Tibial artery (tissue), 4 donors: ENCODE measurements around the gene TEX50.
"Not testable (repeated sequence)": the region's sequence is repeated elsewhere in the genome, so short reads cannot be mapped to it uniquely, and the experiment has no call there.

Experiments used
- DNase-seq, 2 donors: peaks; one replicate each; pipeline ENCODE4 v3.0.0-alpha.2; 2019
- H3K27ac ChIP-seq, 2 donors: fragments of 200-600 bp; sonication (generic) in 1 of 2; 1 replicate in 1 of 2; 2 replicates in 1 of 2; pipeline ENCODE4 v1.5.1; 2018 to 2019; ENCODE audit warnings: mild to moderate bottlenecking in 1 of 2
- H3K27me3 ChIP-seq, 2 donors: fragments of 200-600 bp; sonication (generic) in 1 of 2; one replicate each; pipeline versions ENCODE4 v1.5.1 to v1.6.0; 2016 to 2019
- H3K36me3 ChIP-seq, 3 donors: fragments of 200-600 bp; sonication (generic) in 2 of 3; one replicate each; pipeline ENCODE4 v1.5.1; 2016 to 2019; ENCODE audit warnings: mild to moderate bottlenecking in 2 of 3
- H3K4me1 ChIP-seq, 4 donors: fragments of 200-600 bp; sonication (generic) in 2 of 4; 1 replicate in 3 of 4; 2 replicates in 1 of 4; pipeline ENCODE4 v1.5.1; 2016 to 2019
- H3K4me3 ChIP-seq, 2 donors: fragments of 200-600 bp; sonication (generic) in 1 of 2; 1 replicate in 1 of 2; 2 replicates in 1 of 2; pipeline ENCODE4 v1.5.1; 2018 to 2019; ENCODE audit warnings: mild to moderate bottlenecking in 2 of 2
- H3K9me3 ChIP-seq, 3 donors: fragments of 200-600 bp; sonication (generic) in 1 of 3; one replicate each; pipeline ENCODE4 v1.5.1; 2016 to 2019
- intact Hi-C: fragments of 100-400 bp; cut with DNase I; formaldehyde crosslinking; loops from one replicate; pipeline ENCODE4 v1.15.0; 2023; ENCODE audit warnings: low total_unique reads
- TF ChIP-seq, protein P1 (sequence below), 2 experiments: fragments of 200-600 bp in 1 of 2; fragments of 450-650 bp in 1 of 2; IDR thresholded peaks; one replicate each; pipeline ENCODE4 v1.5.1; 2017 to 2019; ENCODE audit warnings: antibody characterized with exemption in 2 of 2, mild to moderate bottlenecking in 1 of 2, moderate library complexity in 1 of 2

TEX50 gene

GRCh38 chr1:173638043-173639021 is 3.2 kb downstream of the TEX50 start:
- no peak overlapping the region for H3K4me3 ChIP-seq
- intact Hi-C loops: no loop called here
- no peaks in the 10 kb centered on the region for H3K36me3 ChIP-seq
- H3K4me1 ChIP-seq: no peaks in the 10 kb centered on the region
- H3K27ac ChIP-seq: no peak overlapping the region
- H3K27me3 ChIP-seq: no peaks in the 10 kb centered on the region
- TF ChIP-seq, protein P1, sequence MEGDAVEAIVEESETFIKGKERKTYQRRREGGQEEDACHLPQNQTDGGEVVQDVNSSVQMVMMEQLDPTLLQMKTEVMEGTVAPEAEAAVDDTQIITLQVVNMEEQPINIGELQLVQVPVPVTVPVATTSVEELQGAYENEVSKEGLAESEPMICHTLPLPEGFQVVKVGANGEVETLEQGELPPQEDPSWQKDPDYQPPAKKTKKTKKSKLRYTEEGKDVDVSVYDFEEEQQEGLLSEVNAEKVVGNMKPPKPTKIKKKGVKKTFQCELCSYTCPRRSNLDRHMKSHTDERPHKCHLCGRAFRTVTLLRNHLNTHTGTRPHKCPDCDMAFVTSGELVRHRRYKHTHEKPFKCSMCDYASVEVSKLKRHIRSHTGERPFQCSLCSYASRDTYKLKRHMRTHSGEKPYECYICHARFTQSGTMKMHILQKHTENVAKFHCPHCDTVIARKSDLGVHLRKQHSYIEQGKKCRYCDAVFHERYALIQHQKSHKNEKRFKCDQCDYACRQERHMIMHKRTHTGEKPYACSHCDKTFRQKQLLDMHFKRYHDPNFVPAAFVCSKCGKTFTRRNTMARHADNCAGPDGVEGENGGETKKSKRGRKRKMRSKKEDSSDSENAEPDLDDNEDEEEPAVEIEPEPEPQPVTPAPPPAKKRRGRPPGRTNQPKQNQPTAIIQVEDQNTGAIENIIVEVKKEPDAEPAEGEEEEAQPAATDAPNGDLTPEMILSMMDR (IDR thresholded peaks at IDR 0.05): no peak
- H3K9me3 ChIP-seq: peaks cover 0 to 10% (median 0%) of the 10 kb centered on the region in 3 donors
- no peak for DNase-seq

GRCh38 chr1:173639102-173639501 is 4.0 kb downstream of the TEX50 start:
- DNase-seq: no peak
- TF ChIP-seq, protein P1 (IDR thresholded peaks at IDR 0.05): no peak
- intact Hi-C loops: no loop called here
- Histone ChIP-seq H3K27ac (no peak overlapping the region), H3K4me1 (no peaks in the 10 kb centered on the region), H3K9me3 (peaks cover 0 to 10% (median 0%) of the 10 kb centered on the region in 3 donors), H3K4me3 (no peak overlapping the region), H3K36me3 (no peaks in the 10 kb centered on the region), H3K27me3 (no peaks in the 10 kb centered on the region)

DNA sequence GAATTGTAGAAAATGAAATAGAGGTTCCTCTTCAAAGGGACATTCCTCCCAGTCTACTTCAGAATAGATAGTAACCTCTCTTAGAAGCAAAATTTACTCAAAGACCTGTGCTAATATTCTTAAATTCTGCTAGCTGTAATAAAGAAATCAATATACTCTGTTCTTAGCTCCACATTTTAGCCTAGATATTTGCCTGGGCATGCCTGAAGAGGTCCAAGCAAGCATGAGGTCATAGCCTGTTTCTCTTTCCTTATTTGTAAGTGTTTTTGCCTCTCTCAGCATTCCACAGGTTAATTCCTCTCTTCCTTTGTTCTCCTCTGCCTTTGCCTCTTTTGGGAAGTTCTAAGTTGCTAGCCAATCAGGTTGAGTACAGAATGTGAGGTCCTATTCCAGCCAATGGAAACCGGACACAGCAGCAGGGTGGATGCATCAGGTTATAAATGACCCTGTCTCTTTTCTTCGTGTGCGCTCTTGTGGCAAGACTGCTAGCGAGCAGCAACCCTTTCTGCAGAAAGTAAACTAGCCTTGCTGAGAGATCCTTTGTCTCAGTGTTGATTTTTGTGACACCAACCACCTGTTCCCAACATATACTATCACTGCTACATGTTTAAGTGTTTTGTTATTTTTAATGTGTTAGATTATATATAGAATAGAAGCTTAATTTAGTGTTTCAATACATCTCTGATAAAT is 7.5 kb downstream of the TEX50 start:
- H3K4me3 ChIP-seq, H3K27ac ChIP-seq, intact Hi-C loops, H3K27me3 ChIP-seq, H3K9me3 ChIP-seq, H3K4me1 ChIP-seq, H3K36me3 ChIP-seq, DNase-seq: not testable (repeated sequence)

DNA sequence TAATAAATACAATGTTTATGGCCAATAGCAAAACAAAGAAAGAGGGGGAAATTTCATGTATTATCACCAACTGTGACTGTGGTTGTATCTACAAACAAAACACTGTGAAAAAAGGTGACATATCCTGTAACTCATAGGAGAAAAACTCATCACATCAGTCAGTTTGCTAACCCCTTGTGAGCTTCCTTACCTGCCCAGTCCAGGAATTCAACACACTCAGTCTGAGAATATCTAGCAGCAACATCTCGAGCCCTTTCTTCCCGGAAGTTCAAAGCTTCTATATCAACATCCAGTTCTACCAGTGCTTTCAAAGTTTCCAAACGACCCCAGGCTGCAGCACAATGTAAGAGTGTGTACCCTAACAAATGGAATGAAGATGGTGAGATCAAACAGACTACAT is 11.5 kb downstream of the TEX50 start:
- Histone ChIP-seq H3K27ac (no peak overlapping the region), H3K9me3 (no peaks in the 10 kb centered on the region), H3K4me3 (no peak overlapping the region), H3K4me1 (no peaks in the 10 kb centered on the region), H3K36me3 (no peaks in the 10 kb centered on the region), H3K27me3 (no peaks in the 10 kb centered on the region)
- DNase-seq: no peak
- TF ChIP-seq, protein P1 (IDR thresholded peaks at IDR 0.05): no peak
- intact Hi-C loops: no loop called here

GRCh38 chr1:173648880-173649605 is 13.9 kb downstream of the TEX50 start:
- no peak overlapping the region for H3K4me3 ChIP-seq
- no peaks in the 10 kb centered on the region for H3K9me3 ChIP-seq
- no peaks in the 10 kb centered on the region for H3K36me3 ChIP-seq
- no peaks in the 10 kb centered on the region for H3K4me1 ChIP-seq
- intact Hi-C loops: no loop called here
- H3K27ac ChIP-seq: no peak overlapping the region
- TF ChIP-seq, protein P1 (IDR thresholded peaks at IDR 0.05): no peak
- no peaks in the 10 kb centered on the region for H3K27me3 ChIP-seq
- no peak for DNase-seq
